Endothelial cell (in vitro differentiated cells): ENCODE results near the gene TAF4. TPM values are rescaled to one million over a fixed set of nuclear protein-coding genes. Genes with fewer than 3 reads are reported as not detected.

Source experiments
- DNase-seq: peaks from one replicate; pipeline ENCODE4 v3.0.0; 2021; ENCODE audit warnings: low spot score
- H3K27ac Mint-ChIP-seq: one replicate; pipeline ENCODE4 v1.8.0; 2021; ENCODE audit warnings: mixed read lengths, inconsistent platforms; ENCODE audit not compliant: unreplicated experiment
- H3K27me3 Mint-ChIP-seq: one replicate; pipeline ENCODE4 v1.8.0; 2021; ENCODE audit warnings: mild to moderate bottlenecking, moderate library complexity, mixed read lengths, inconsistent platforms; ENCODE audit not compliant: unreplicated experiment
- H3K36me3 Mint-ChIP-seq: one replicate; pipeline ENCODE4 v1.8.0; 2021; ENCODE audit warnings: mild to moderate bottlenecking, low read depth, mixed read lengths, inconsistent platforms; ENCODE audit not compliant: unreplicated experiment
- H3K4me1 Mint-ChIP-seq: one replicate; pipeline ENCODE4 v1.8.0; 2021; ENCODE audit warnings: mild to moderate bottlenecking, mixed read lengths, inconsistent platforms; ENCODE audit not compliant: unreplicated experiment
- H3K4me3 Mint-ChIP-seq: one replicate; pipeline ENCODE4 v1.8.0; 2021; ENCODE audit warnings: mild to moderate bottlenecking, mixed read lengths, inconsistent platforms; ENCODE audit not compliant: unreplicated experiment
- H3K9me3 Mint-ChIP-seq: one replicate; pipeline ENCODE4 v1.8.0; 2021; ENCODE audit warnings: mixed read lengths, inconsistent platforms; ENCODE audit not compliant: unreplicated experiment
- CTCF ChIP-seq: fragments of 200-600 bp; sonication (generic); IDR thresholded peaks from one replicate; pipeline ENCODE4 v1.5.0; 2021; ENCODE audit warnings: antibody characterized with exemption; ENCODE audit not compliant: unreplicated experiment
- total RNA-seq: library from RNA; stranded (reverse); fragmentation: NEBNext Ultra II Directional; extraction: Animal tissue kit (Norgen Biotek cat#: 25700); gene quantifications from one replicate; pipeline ENCODE4 v1.2.1, GENCODE V29; 2021; ENCODE audit not compliant: unreplicated experiment

Gene TAF4
- total RNA-seq, 1 donor from 2014 or later: 14.2 TPM

- H3K36me3 Mint-ChIP-seq: peaks cover 8% of the 10 kb centered on the region
- no peak overlapping the region for H3K27ac Mint-ChIP-seq
- TF ChIP-seq CTCF: no peak
- no peak overlapping the region for H3K4me3 Mint-ChIP-seq
- no peaks in the 10 kb centered on the region for H3K4me1 Mint-ChIP-seq
- H3K27me3 Mint-ChIP-seq: peaks cover 7% of the 10 kb centered on the region
- DNase-seq: no peak
- H3K9me3 Mint-ChIP-seq: no peaks in the 10 kb centered on the region
Observed at GRCh38 chr20:62052842-62053464, 12.7 kb downstream of the TAF4 start.

- Mint-ChIP-seq H3K27me3 (peaks cover 7% of the 10 kb centered on the region), H3K4me1 (no peaks in the 10 kb centered on the region), H3K27ac (no peak overlapping the region), H3K9me3 (no peaks in the 10 kb centered on the region), H3K4me3 (no peak overlapping the region), H3K36me3 (peaks cover 8% of the 10 kb centered on the region)
- no peak for TF ChIP-seq CTCF
- no peak for DNase-seq
Observed at GRCh38 chr20:62052336-62052841, 13.3 kb downstream of the TAF4 start.

- TF ChIP-seq CTCF: no peak
- DNase-seq: no peak
- Mint-ChIP-seq H3K27ac (no peak overlapping the region), H3K4me3 (no peak overlapping the region), H3K4me1 (no peaks in the 10 kb centered on the region), H3K9me3 (no peaks in the 10 kb centered on the region), H3K27me3 (peaks cover 7% of the 10 kb centered on the region), H3K36me3 (peaks cover 8% of the 10 kb centered on the region)
Observed at GRCh38 chr20:62051546-62052255, 14.0 kb downstream of the TAF4 start.

GRCh38 chr20:62051144-62051543, 14.5 kb downstream of the TAF4 start:
- Mint-ChIP-seq H3K4me3 (no peak overlapping the region), H3K27me3 (peaks cover 7% of the 10 kb centered on the region), H3K4me1 (peaks cover 2% of the 10 kb centered on the region), H3K27ac (no peak overlapping the region), H3K9me3 (no peaks in the 10 kb centered on the region), H3K36me3 (peaks cover 5% of the 10 kb centered on the region)
- DNase-seq: no peak
- no peak for TF ChIP-seq CTCF
